NCI-H2107 treated with DMSO at 0.1 percent for 48 hours (cell line): ENCODE results near the gene PSMC3.
A peak's percentile ranks its signal among the peaks of the same experiment; 100 is the strongest.

ENCODE experiments used
- DNase-seq: peaks from one replicate; lab custom pipeline; 2025; ENCODE audit not compliant: unreplicated experiment; lab: John Stamatoyannopoulos, UW

The PSMC3 gene

GRCh38 chr11:47443028-47443700 lies 16.9 kb upstream of the PSMC3 start:
- peak; percentile 79 for DNase-seq

DNA sequence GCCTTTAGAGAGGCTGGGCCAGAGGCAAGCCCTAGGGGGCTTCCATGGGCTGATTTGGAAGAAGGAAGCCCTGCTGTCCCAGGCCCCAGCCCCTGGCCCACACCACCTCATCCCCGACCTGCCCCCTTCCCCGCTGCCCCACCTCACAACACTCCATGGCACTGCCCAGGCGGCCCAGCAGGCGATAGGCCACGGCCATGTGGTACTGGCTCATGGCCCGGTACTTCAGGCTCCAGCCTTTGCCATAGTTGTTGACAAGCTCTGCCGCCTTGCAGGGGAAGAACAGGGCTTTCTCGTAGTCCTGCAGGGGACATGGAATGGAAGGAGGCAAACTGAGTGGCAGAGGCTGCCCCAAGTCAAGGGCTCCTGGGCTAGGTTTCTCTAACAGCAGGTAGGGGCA lies 16.3 kb upstream of the PSMC3 start:
- DNase-seq, result no peak

- DNase-seq, result no peak
These were observed 15.2 kb upstream of the PSMC3 start for GRCh38 chr11:47441421-47441820.

DNA sequence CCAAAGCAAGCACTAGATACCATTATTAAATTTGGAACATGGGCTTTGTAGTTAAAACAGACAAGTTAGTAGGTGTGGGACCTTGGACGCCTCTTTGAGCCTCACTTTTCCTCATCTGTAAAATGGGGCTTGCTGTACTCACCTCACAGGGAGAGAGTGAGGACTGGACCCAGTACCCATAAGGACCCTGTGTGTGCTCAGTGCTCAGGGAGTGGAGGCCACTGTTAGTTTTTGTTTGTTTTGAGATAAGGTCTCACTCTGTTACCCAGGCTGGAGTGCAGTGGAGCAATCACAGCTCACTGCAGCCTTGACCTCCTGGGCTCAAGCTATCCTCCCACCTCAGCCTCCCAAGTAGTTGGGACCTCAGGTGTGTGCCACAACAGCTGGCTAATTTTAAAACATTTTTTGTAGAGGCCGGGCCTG lies 13.8 kb upstream of the PSMC3 start:
- DNase-seq, result no peak

DNA sequence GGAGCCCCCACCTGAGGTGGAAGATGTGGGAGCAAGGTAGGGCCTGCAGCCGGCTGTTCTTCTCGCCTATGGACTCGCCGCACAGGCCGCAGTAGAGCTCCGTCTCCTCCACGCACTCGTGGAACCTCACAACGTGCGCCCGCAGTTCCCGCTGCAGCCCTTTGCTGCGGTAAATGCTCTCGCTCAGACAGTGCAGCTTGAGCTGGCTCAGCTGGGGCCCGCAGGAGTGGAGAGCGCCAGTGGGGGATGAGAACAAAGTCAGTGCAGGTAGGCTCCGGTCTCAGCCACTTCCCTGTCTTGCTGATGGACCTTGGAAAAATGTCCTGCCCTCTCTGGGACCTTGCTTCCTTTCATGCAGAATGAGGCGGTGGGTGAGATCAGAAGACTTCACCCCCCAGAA lies 12.5 kb upstream of the PSMC3 start:
- DNase-seq, result no peak

DNA sequence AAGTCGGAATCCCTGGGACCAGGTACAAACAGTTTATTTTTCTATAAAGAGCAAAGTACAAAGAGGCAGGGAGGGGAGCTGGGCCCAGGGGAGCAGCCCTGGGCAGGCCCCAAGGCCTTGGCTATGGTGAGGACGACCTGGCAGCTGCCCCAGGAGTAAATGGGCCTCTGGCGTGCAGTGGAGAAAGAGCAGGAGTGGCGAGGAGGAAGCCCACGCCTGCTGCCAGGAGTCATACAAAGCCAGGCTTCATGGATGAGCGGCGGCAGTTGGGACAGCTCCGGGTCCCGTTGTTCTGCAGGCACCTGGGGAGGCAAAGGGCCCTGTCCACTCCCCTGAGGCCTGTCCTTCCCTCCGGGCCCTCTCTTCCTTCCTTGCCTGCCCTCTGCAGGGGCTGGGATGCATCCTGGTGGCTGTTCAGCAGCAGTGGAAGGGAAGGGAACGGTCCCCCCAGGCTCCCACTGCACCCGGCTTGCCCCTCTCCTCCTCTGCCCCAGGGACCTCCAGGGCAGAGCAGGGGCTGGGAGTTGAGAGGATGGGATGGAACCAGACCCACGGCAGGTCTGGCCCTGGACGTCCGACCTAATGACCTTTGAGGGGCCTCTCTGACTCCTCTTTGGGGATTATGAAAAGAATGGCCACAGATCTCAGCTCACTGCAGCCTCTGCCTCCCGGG lies 11.6 kb upstream of the PSMC3 start:
- DNase-seq, result peak; percentile 9

GRCh38 chr11:47437218-47437745 lies 11.0 kb upstream of the PSMC3 start:
- no peak for DNase-seq

DNA sequence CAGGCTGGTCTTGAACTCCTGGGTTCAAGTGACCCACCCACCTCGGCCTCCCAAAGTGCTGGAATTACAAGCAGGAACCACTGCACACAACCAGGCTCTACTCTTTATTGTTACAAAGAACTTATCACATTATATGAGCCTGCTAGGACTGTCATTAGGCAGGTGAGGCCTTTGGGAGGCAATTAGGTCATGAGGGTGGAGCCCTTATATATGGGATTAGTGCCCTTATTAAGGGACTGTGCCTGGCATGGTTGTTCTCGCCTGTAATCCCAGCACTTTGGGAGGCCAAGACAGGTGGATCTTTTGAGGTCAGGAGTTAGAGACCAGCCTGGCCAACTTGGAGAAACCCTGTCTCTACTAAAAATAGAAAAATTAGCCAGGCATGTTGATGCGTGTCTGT lies 10.5 kb upstream of the PSMC3 start:
- DNase-seq, result no peak

DNA sequence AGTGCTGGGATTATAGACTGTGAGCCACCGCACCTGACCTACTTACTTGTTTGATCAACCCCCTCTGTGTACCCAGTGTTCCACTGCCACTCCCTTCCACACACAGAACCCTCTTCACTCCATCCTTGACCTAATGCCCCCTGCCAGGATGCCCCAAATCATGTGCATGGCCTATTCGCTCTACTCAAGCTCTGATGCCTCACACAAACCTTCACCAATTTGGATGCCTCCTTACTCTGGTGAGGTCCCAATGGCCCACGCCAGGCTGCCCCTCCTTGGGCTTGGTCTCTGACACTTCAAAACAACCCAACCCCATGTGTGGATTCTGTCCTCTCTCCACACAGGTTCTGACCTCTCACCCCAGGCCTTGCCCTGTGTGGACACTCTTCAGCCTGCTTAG lies 9.4 kb upstream of the PSMC3 start:
- no peak for DNase-seq

- no peak for DNase-seq
These were observed 8.0 kb upstream of the PSMC3 start for GRCh38 chr11:47434011-47434786.

GRCh38 chr11:47433157-47433556 lies 6.9 kb upstream of the PSMC3 start:
- DNase-seq, result no peak

- no peak for DNase-seq
These were observed 5.3 kb upstream of the PSMC3 start for GRCh38 chr11:47431356-47432083.

DNA sequence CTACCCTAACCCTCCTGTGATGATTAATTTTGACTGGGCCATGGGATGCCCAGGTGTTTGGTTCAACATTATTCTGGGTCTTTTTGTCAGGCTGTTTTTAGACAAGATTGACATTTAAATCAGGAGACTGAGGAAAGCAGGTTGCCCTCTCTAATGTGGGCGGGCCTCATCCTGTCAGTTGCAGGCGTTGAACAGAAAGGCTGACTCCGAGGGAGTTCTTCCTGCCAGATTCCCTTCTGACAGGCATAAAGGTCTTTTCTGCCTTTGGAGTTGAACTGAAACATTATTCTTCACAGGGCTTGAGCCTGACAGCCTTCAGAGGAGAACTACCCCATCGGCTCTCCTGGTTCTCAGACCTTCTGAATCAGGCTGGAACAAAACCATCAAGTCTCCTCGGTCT lies 4.3 kb upstream of the PSMC3 start:
- DNase-seq, result no peak

DNA sequence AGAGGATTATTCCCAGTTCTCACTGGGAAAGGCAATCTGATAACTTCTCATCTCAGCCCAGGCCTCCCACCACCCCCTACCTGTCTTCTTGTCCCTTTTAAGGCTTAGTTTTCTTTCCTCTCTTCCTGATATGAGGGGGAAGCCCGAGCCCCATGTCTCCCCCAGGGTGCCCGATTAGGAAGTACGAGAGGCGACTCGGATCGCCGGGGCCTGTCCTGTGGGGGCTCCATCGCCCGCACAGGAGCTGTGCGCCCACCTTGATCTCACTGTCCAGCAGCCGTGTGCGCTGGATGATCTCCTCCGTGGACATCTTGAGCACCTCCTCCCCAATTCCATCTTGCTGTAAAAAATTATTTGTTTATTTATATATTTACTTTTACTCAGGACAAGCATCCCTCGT lies 628 bp downstream of the PSMC3 start:
- no peak for DNase-seq

DNA sequence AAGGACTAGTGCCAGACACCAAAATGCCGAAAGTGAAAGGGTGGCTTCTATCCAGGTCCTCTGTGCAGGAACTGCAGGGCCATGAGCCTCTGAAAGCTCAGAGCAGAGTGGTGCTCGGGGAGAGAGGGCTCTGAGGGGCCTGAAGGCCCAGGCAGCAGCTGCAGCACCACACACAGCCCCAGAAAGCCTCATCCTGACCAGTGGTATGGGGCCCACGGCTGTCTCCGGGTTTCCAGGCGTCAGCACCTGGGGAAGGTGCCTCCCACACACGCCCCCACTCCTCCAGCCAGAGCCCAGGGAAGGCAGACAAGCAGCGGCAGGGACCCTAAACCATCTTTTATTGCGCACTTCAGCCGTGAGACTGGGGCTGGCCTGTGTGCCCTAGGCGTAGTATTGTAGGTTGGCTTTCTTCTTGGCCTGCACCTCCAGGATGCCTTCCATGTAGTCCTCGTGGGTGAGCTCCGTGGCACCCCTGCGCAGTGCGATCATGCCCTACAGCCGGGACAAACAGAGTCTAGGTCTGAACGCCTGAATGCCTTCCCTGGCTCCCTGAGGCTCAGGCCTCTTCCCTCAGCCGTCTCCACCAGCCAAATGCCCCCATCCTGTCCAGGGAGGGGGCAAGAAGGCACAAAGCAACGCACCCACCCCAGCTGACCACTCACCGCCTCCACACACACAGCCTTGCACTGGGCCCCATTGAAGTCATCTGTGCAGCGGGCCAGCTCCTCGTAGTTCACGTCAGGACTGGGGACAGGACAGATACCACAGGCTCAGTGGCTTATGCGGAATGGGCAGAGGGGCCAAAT lies 7.6 kb downstream of the PSMC3 start:
- DNase-seq, result no peak

- no peak for DNase-seq
These were observed 8.5 kb downstream of the PSMC3 start for GRCh38 chr11:47417712-47418111.

GRCh38 chr11:47415949-47416472 lies 10.2 kb downstream of the PSMC3 start:
- DNase-seq, result no peak

GRCh38 chr11:47415091-47415854 lies 11.0 kb downstream of the PSMC3 start:
- no peak for DNase-seq

GRCh38 chr11:47414685-47415070 lies 11.6 kb downstream of the PSMC3 start:
- no peak for DNase-seq
